Measurements from ENCODE around the gene OR3A2.
"Not testable (repeated sequence)": the region's sequence is repeated elsewhere in the genome, so short reads cannot be mapped to it uniquely, and the experiment has no call there.

Gene OR3A2

GRCh38 chr17:3295632-3296031 is 90.5 kb downstream of the OR3A2 start:
- DNase-seq (ENCODE audit: insufficient read length, low spot score): no peak
- no peak for FAIRE-seq

- DNase-seq (ENCODE audit: insufficient read length, low spot score); FAIRE-seq: not testable (repeated sequence)
These were observed 92.6 kb downstream of the OR3A2 start for GRCh38 chr17:3293548-3293947.

GRCh38 chr17:3282901-3283300 is 103.2 kb downstream of the OR3A2 start:
- FAIRE-seq (no peak), DNase-seq (ENCODE audit: insufficient read length, low spot score) (no peak)

GRCh38 chr17:3276126-3276525 is 110.0 kb downstream of the OR3A2 start:
- FAIRE-seq (no peak), DNase-seq (ENCODE audit: insufficient read length, low spot score) (no peak)

GRCh38 chr17:3271072-3271848 is 114.8 kb downstream of the OR3A2 start:
- DNase-seq (ENCODE audit: insufficient read length, low spot score) (no peak), FAIRE-seq (no peak)

GRCh38 chr17:3260600-3260999 is 125.5 kb downstream of the OR3A2 start:
- no peak for DNase-seq (ENCODE audit: insufficient read length, low spot score)
- no peak for FAIRE-seq

- FAIRE-seq: no peak
- no peak for DNase-seq (ENCODE audit: insufficient read length, low spot score)
These were observed 125.9 kb downstream of the OR3A2 start for GRCh38 chr17:3260163-3260562.

- FAIRE-seq (no peak), DNase-seq (ENCODE audit: insufficient read length, low spot score) (no peak)
These were observed 129.5 kb downstream of the OR3A2 start for GRCh38 chr17:3256575-3256974.

GRCh38 chr17:3249013-3249412 is 137.1 kb downstream of the OR3A2 start:
- DNase-seq (ENCODE audit: insufficient read length, low spot score); FAIRE-seq: not testable (repeated sequence)

- not testable (repeated sequence) for FAIRE-seq; DNase-seq (ENCODE audit: insufficient read length, low spot score)
These were observed 141.3 kb downstream of the OR3A2 start for GRCh38 chr17:3244841-3245240.

GRCh38 chr17:3241044-3241443 is 145.1 kb downstream of the OR3A2 start:
- not testable (repeated sequence) for DNase-seq (ENCODE audit: insufficient read length, low spot score); FAIRE-seq

- not testable (repeated sequence) for DNase-seq (ENCODE audit: insufficient read length, low spot score); FAIRE-seq
These were observed 147.4 kb downstream of the OR3A2 start for GRCh38 chr17:3238685-3239084.

GRCh38 chr17:3232300-3232699 is 153.8 kb downstream of the OR3A2 start:
- not testable (repeated sequence) for FAIRE-seq; DNase-seq (ENCODE audit: insufficient read length, low spot score)

All from HTR-8/SVneo (cell line).